ENCODE results near the gene VDAC2.
A peak's percentile ranks its signal among the peaks of the same experiment; 100 is the strongest.
"Not testable (repeated sequence)": the region's sequence is repeated elsewhere in the genome, so short reads cannot be mapped to it uniquely, and the experiment has no call there.

The VDAC2 gene

GRCh38 chr10:75197906-75198305, 12.7 kb upstream of the VDAC2 start:
- DNase-seq (ENCODE audit: low read depth in 2 of 3, low spot score in 1 of 3): no peak

GRCh38 chr10:75199949-75200348, 10.6 kb upstream of the VDAC2 start:
- DNase-seq (ENCODE audit: low read depth in 2 of 3, low spot score in 1 of 3): not testable (repeated sequence)

- no peak for DNase-seq (ENCODE audit: low read depth in 2 of 3, low spot score in 1 of 3)
Observed at GRCh38 chr10:75201793-75202307, 8.7 kb upstream of the VDAC2 start.

GRCh38 chr10:75202321-75203045, 8.1 kb upstream of the VDAC2 start:
- no peak for DNase-seq (ENCODE audit: low read depth in 2 of 3, low spot score in 1 of 3)

DNA sequence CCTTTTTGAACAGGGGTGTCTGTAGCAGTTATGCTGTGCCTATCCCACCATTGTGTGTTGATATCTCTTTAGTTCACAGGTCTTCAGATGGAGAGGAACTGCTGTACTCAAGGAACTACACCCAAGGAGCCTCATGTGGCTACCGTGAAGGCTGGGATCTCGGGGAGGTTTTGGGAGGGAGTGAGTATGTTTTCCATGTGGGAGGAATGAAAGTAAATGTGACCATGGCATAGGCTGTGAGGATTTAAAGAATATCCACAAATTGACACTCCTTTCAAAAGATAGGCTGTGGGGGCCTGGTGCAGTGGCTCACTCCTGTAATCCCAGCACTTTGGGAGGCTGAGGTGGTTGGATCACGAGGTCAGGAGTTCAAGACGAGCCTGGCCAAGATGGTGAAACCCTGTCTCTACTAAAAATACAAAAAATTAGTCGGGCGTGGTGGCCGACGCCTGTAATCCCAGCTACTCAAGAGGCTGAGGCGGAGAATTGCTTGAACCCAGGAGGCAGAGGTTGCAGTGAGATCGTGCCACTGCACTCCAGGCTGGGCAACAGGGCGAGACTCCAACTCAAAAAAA, 7.5 kb upstream of the VDAC2 start:
- not testable (repeated sequence) for DNase-seq (ENCODE audit: low read depth in 2 of 3, low spot score in 1 of 3)

DNA sequence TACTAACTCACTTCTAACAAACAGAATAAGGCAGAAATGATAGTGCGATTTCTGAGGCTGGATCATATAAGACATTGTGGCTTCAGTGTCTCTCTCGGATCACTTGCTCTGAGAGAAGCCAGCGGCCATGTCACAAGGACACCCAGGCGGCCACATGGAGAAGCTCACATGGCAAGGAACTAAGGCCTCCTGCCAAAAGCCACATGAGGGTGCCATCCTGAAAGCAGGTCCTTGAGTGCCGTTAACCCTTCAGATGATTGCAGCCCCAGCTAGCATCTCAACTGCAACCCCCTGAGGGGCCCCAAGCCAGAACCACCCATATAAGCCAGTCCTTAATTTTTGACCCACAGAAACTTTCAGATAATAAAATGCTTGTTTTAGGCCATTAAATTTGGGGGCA, 6.9 kb upstream of the VDAC2 start:
- DNase-seq (ENCODE audit: low read depth in 2 of 3, low spot score in 1 of 3): no peak

GRCh38 chr10:75205908-75206307, 4.7 kb upstream of the VDAC2 start:
- no peak for DNase-seq (ENCODE audit: low read depth in 2 of 3, low spot score in 1 of 3)

DNA sequence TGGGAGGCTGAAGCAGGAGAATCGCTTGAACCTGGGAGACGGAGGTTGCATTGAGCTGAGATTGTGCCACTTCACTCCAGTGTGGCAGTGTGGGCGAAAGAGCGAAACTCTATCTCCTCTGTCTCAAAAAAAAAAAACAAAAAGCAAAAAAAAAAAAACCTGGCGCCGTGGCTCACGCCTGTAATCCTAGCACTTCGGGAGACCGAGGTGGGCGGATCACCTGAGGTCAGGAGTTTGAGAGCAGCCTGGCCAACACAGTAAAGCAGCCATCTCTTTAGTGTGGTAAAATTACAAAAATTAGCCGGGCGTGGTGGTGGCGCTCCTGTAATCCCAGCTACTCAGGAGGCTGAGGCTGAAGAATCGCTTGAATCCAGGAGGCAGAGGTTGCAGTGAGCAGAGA, 4.0 kb upstream of the VDAC2 start:
- DNase-seq (ENCODE audit: low read depth in 2 of 3, low spot score in 1 of 3): not testable (repeated sequence)

DNA sequence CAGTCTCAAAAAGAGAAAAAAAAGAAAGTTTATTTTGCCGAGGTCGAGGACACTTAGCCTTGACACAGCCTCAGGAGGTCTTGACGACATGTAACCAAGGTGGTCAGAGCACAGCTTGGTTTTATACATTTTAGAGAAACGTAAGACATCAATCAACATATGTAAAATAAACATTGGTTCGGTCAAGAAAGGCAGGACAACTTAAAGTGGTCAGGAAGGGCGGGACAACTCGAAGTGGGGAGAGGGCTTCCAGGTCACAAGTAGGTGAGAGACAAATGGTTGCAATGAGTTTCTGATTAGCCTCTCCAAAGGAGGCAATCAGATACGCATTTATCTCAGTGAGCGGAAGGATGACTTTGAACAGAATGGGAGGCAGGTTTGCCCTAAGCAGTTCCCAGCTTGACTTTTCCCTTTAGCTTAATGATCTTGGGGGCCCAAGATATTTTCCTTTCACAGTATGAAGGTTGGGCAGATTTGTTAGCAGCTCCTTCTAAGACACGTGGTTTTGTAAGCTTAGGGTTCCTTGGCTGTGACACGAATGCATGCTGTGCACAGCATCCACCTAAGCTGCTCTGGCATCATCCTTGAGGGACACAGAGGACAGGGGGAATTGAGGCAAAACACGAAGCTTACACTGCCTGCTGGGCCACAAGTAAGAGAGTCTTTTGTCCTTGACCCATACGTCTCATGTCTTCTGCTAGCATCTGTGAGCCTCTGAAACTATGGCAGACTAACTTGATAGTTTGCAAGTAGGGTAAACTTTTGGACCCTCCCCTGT, 3.3 kb upstream of the VDAC2 start:
- DNase-seq (ENCODE audit: low read depth in 2 of 3, low spot score in 1 of 3): no peak

- no peak for DNase-seq (ENCODE audit: low read depth in 2 of 3, low spot score in 1 of 3)
Observed at GRCh38 chr10:75207857-75208144, 2.8 kb upstream of the VDAC2 start.

DNA sequence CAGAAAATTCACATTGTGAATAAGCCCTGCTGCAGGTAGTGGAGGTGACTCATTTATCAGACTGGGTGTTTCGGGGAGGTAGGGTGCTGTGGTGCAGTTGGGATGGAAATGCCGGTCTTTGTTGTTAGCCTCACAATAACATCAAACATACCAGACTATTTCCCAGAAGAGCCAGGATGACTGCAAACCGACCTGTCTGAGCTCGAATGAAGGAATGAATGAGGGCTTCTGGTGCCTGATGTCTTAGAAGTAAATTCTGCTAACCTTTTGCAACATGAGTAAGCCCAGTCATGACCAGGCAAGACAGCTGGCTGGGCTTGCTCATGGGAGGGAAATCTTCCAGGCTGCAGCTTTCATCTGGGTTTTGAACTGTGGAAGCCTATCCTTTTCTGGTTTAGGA, 2.4 kb upstream of the VDAC2 start:
- no peak for DNase-seq (ENCODE audit: low read depth in 2 of 3, low spot score in 1 of 3)

GRCh38 chr10:75209086-75209920, 1.3 kb upstream of the VDAC2 start:
- DNase-seq (ENCODE audit: low read depth in 2 of 3, low spot score in 1 of 3): no peak

DNA sequence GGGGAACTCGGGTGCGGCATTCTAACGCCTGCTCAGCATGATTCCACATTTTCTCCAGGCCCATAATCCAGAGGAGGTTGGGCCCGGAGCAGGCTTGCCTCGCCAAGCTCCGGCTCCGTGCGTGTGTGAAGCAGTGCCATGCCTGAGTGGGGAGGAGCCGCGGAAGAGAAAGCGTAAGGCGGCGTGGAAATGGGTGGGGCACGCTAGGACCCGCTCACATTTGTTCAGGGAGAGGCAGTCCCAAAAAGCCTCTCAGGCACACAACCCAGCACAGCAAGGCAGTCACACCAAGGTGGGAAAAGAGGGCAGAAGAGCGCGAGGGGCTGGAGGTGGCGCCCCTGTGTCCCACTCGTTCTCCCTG, 695 bp upstream of the VDAC2 start:
- peak; percentile 60 to 69 (median 65) for DNase-seq (ENCODE audit: low read depth in 2 of 3, low spot score in 1 of 3)

DNA sequence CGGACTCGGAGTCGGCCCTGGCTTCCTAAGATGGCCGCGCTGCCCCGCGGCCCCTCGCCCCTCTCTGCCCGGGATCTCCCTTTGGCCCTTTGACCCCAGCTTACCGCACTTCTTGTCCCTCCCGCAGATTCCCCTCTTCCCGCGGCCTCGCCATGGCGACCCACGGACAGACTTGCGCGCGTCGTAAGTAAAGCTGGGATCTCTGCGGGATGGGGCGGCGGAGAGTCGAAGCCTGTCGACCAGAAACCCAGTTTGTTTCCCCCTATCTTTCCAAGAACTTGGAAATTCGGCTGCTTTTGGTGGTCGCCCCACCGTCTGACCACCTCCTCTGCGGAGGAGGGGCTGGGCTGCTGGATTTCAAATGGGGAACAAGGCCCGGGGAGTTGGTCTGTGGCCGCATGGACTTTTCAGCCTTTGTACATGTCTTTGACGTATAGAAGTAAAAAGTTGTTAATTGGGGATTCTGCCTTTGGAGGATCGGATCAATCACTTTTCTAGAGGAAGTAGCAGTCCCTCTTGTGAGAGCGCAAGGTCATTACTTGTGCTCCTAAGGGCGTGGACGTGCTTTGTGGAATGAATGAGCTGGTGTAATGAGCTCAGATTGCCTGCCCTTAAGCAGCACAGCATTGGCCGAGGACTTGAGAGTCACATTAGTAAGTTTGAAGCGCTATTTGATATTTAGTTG, 553 bp downstream of the VDAC2 start:
- DNase-seq (ENCODE audit: low read depth in 2 of 3, low spot score in 1 of 3): peak in 2 of 3 donors; percentile 11 to 18

GRCh38 chr10:75212343-75212742, 1.7 kb downstream of the VDAC2 start:
- no peak for DNase-seq (ENCODE audit: low read depth in 2 of 3, low spot score in 1 of 3)

- DNase-seq (ENCODE audit: low read depth in 2 of 3, low spot score in 1 of 3): no peak
Observed at GRCh38 chr10:75220274-75220673, 9.7 kb downstream of the VDAC2 start.

- not testable (repeated sequence) for DNase-seq (ENCODE audit: low read depth in 2 of 3, low spot score in 1 of 3)
Observed at GRCh38 chr10:75221492-75221891, 10.9 kb downstream of the VDAC2 start.

- DNase-seq (ENCODE audit: low read depth in 2 of 3, low spot score in 1 of 3): no peak
Observed at GRCh38 chr10:75223507-75223906, 12.9 kb downstream of the VDAC2 start.

DNA sequence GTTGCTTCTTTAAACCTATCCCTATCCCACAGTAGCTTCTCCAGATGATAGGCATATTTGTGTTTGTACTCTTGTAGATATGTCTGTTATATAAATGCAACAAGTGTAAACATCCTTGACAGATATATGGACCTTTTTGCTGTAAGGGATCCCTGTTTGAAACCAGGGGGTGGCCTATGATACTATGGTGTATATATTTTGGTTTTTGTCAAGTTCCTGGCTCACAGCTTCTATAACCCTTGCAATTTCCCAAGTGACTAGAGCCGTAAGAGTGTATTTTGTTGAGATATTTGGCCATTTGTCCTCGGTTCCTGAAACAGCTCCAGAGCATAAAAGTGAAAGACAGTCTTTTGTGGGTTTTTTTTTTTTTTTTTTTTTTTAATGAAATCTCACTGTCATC, 15.5 kb downstream of the VDAC2 start:
- no peak for DNase-seq (ENCODE audit: low read depth in 2 of 3, low spot score in 1 of 3)

DNA sequence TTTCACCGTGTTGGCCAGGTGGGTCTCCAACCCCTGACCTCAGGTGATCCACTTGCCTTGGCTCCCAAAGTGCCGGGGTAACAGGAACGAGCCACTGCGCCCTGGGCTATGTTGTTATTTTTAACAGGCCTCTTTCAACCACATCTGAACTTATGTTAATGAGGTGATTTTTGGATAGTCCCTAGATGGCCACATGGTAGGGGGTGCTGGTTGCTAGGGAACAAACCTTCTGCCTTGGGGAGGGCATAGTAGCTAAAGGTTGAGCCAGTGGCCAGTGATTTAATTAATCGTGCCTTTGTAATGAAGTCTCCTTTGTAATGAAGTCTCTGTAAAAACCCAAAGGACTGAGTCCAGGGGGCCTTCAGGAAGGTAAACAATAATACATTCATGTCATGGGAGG, 16.1 kb downstream of the VDAC2 start:
- DNase-seq (ENCODE audit: low read depth in 2 of 3, low spot score in 1 of 3): no peak

DNA sequence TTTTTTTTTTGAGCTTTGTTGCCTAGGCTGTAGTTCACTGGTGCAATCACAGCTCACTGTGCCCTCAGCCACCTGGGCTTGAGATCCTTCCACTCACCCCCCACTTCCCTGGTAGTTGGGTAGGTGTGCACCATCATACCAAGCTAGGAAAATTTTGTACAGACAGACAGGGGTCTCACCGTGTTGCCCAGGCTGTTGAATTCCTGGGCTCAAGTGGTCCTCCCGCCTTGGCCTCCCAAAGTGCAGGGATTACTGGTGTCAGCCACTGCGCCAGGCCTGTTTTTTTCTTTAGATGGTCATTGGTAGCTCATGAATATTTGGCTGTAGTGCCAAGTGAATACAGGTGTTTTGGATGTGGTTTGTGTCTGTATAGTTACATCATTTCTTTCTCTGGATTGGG, 17.7 kb downstream of the VDAC2 start:
- no peak for DNase-seq (ENCODE audit: low read depth in 2 of 3, low spot score in 1 of 3)

Measured in stimulated activated CD4-positive, alpha-beta T cell treated with anti-CD3 and anti-CD28 coated beads, Interleukin-12 subunit alpha, Interleukin-12 subunit beta, amount 100 ng/mL, for 48 hours (primary cell).